Mucosa of rectum (tissue), 2 donors: Measurements from ENCODE around the gene NCR3LG1.

ENCODE experiments used
- H3K27ac ChIP-seq, 2 donors: one replicate each; pipeline ENCODE4 v1.7.0; 2013; ENCODE audit warnings: inconsistent platforms in 2 of 2, low read depth in 2 of 2, low read length in 2 of 2
- H3K27me3 ChIP-seq, 2 donors: one replicate each; pipeline ENCODE4 v1.7.0; 2013; ENCODE audit warnings: low read length in 2 of 2; ENCODE audit not compliant: control insufficient read depth in 2 of 2, insufficient read depth in 2 of 2
- H3K36me3 ChIP-seq, 2 donors: one replicate each; pipeline ENCODE4 v1.7.0; 2013; ENCODE audit warnings: low read length in 2 of 2; ENCODE audit not compliant: control insufficient read depth in 2 of 2, insufficient read depth in 2 of 2
- H3K4me1 ChIP-seq, 2 donors: one replicate each; pipeline ENCODE4 v1.7.0; 2013; ENCODE audit warnings: low read length in 2 of 2, mild to moderate bottlenecking in 1 of 2; ENCODE audit not compliant: control insufficient read depth in 2 of 2, insufficient read depth in 2 of 2
- H3K4me3 ChIP-seq, 2 donors: one replicate each; pipeline ENCODE4 v1.7.0; 2013; ENCODE audit warnings: low read length in 2 of 2
- H3K9ac ChIP-seq, 2 donors: one replicate each; pipeline ENCODE4 v1.7.0; 2013; ENCODE audit warnings: low read length in 2 of 2, low read depth in 1 of 2, mild to moderate bottlenecking in 1 of 2
- H3K9me3 ChIP-seq, 2 donors: one replicate each; pipeline ENCODE4 v1.7.0; 2013; ENCODE audit warnings: low read length in 2 of 2; ENCODE audit not compliant: control insufficient read depth in 2 of 2
- donor health status: healthy.
- donor health status: Normal muscosa, but diverticular disease.

The NCR3LG1 gene

GRCh38 chr11:17351510-17352176, at the start of gene NCR3LG1:
Gene NCR3LG1 (plus strand): TSS chr11:17351800. CDS start chr11:17351970, 170 bp downstream.
- Histone ChIP-seq H3K36me3 (no peaks in the 10 kb centered on the region), H3K4me1 (peaks cover 16 to 17% of the 10 kb centered on the region in 2 donors), H3K27me3 (no peaks in the 10 kb centered on the region), H3K27ac (peak within 1 kb of the TSS; percentile 89 to 90), H3K9me3 (no peaks in the 10 kb centered on the region), H3K4me3 (peak within 1 kb of the TSS; percentile 68 to 87), H3K9ac (peak within 1 kb of the TSS; percentile 63 to 76)

DNA sequence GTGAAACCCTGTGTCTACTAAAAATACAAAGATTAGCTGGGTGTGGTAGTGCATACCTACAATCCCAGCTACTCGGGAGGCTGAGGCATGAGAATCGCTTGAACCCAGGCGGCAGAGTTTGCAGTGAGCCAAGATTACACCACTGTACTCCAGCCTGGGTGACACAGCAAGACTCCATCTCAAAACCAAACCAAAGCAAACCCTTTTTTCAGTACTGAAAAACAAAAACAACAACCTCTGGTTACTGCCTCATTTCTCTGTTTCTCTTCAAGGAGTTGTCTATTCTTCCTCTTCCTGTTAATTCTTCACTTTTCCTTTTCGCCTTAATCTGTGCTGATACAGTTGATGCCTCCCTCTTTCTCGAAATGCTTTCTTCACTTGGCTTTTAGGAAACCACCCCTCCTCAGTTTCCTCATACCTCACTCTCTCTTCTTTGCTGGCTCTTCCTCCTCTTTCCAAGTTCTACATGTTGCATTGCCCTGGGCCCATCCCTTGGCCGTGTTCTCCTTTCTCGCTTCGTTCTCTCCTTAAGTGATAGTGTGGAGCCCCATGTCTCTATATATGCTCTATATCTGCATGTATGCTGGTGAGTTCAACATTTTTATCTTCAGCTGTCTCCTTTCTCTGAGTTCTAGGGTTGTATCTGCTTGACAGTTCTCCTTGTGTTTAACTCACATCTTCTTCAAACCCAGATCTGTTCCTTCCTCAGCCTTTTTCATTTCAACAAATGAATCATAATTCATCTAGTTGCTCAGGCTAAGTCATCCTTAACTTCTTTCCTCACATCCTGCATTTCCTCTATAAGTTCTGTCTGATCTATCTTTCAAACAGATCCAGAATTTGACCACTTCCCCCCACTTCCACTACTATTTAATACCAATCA, 38.0 kb upstream of the NCR3LG1 start:
- H3K9ac ChIP-seq: no peak overlapping the region
- peaks cover 4 to 11% of the 10 kb centered on the region in 2 donors for H3K36me3 ChIP-seq

DNA sequence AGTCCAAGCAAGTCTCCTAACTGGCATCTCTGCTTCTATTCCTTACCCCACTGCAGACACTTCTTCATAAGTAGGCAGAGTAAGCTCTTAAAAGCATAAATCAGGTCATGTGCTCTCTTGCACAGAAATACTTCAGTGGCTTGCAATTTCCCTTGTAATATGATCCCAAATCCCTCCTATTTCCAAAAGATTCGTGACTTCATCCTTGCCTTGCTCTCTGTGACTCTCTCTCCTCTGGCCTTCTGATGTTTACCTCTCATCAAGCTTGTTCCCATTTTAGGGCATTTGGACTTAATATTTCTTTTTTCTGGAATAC, 37.4 kb upstream of the NCR3LG1 start:
- H3K27ac ChIP-seq: no peak overlapping the region
- peaks cover 4 to 11% of the 10 kb centered on the region in 2 donors for H3K36me3 ChIP-seq
- no peaks in the 10 kb centered on the region for H3K9me3 ChIP-seq
- no peak overlapping the region for H3K4me3 ChIP-seq
- no peaks in the 10 kb centered on the region for H3K27me3 ChIP-seq
- no peaks in the 10 kb centered on the region for H3K4me1 ChIP-seq
- no peak overlapping the region for H3K9ac ChIP-seq

More for the DNA sequence above, 38.0 kb upstream of the NCR3LG1 start:
- no peak overlapping the region for H3K4me3 ChIP-seq
- H3K27me3 ChIP-seq: no peaks in the 10 kb centered on the region
- no peaks in the 10 kb centered on the region for H3K4me1 ChIP-seq
- no peaks in the 10 kb centered on the region for H3K9me3 ChIP-seq
- H3K27ac ChIP-seq: no peak overlapping the region

- no peak overlapping the region for H3K9ac ChIP-seq
- no peaks in the 10 kb centered on the region for H3K4me1 ChIP-seq
- no peak overlapping the region for H3K27ac ChIP-seq
- H3K4me3 ChIP-seq: no peak overlapping the region
- H3K36me3 ChIP-seq: peaks cover 4 to 11% of the 10 kb centered on the region in 2 donors
- no peaks in the 10 kb centered on the region for H3K9me3 ChIP-seq
- no peaks in the 10 kb centered on the region for H3K27me3 ChIP-seq
These were observed 36.6 kb upstream of the NCR3LG1 start for GRCh38 chr11:17314904-17315426.

GRCh38 chr11:17328871-17329494, 22.6 kb upstream of the NCR3LG1 start:
- Histone ChIP-seq H3K9ac (no peak overlapping the region), H3K4me3 (no peak overlapping the region), H3K36me3 (peaks cover 0 to 7% of the 10 kb centered on the region in 2 donors), H3K27me3 (no peaks in the 10 kb centered on the region), H3K27ac (no peak overlapping the region), H3K9me3 (no peaks in the 10 kb centered on the region), H3K4me1 (no peaks in the 10 kb centered on the region)

DNA sequence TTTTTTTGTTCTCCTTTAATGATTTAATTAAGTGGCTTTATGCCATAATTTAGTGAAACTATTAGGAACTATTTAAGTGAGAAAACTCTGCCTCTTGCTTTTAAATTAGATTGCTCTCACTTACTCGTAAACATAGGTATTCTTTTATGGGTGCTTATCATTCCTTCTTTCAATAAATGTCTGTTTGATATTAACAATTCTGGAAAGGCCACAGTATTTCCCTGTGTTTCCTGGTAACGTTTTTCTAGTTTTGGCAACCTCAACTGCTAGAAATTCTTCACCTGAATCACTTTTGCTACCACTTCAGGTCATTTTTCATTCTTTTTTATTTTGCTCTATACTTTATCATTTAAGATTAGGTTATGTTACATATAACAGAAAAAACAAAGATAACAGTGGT, 19.9 kb upstream of the NCR3LG1 start:
- no peaks in the 10 kb centered on the region for H3K9me3 ChIP-seq
- no peak overlapping the region for H3K27ac ChIP-seq
- H3K4me1 ChIP-seq: no peaks in the 10 kb centered on the region
- no peaks in the 10 kb centered on the region for H3K27me3 ChIP-seq
- H3K4me3 ChIP-seq: no peak overlapping the region
- no peak overlapping the region for H3K9ac ChIP-seq
- H3K36me3 ChIP-seq: peaks cover 0 to 7% of the 10 kb centered on the region in 2 donors

DNA sequence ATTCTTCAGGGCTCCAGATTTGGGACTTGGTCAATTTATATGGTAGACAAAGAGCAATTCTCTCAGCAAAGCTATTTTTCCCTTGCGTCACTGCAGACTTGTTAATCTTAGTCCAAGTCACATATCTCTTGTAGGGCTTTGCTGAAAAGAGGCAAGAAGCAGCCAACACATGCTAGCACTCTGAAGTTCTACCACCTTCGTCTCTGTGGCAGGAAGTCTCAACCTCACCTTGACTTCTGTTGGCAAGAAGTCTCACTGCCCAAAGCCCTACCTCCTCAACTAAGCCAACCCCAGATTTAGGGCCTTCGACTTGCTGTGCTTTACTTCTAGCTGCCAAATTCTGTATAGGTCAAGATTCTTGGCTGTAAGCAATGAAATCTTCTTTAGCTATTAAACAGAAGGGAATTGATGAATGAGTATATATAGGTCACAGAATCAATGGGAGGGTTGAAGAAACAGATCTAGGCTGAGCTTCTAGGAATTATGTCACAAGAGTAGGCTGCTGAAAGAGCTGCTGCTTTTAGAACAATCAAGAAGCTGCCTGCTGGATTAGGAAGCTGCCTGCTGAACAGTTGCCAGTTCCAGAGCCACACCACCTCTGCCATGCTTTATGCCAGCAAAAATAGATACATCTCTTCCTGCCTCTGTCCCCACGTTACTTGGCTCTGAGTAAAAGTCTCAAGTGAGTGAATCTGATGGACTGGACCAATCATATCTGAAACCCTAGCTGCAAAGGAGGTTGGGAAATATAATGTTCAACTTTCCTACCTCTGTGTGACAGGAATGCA, 17.6 kb upstream of the NCR3LG1 start:
- H3K9ac ChIP-seq: no peak overlapping the region
- H3K9me3 ChIP-seq: no peaks in the 10 kb centered on the region
- no peaks in the 10 kb centered on the region for H3K27me3 ChIP-seq
- H3K4me3 ChIP-seq: no peak overlapping the region
- H3K36me3 ChIP-seq: peaks cover 0 to 5% of the 10 kb centered on the region in 2 donors
- H3K4me1 ChIP-seq: no peaks in the 10 kb centered on the region
- H3K27ac ChIP-seq: no peak overlapping the region

DNA sequence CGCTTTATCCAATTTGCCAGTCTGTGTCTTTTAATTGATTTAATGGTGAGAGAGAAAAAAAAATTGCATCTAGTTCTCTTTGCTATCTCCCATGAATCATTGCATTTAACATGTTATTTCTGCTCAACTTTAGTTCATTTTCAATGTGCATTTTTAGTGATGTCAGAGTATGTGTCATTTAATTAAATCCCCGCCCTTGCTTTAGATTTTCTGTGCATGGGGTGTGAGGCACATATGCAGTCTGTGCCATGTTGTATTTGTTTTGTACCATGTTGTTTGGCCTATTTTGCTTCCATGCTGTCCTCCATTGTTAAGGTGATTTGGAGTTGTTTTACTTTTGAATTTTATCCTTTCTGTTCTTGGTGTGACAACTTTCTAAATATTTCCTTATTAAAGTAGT, 8.3 kb upstream of the NCR3LG1 start:
- Histone ChIP-seq H3K4me3 (no peak overlapping the region), H3K9ac (no peak overlapping the region), H3K9me3 (no peaks in the 10 kb centered on the region), H3K36me3 (no peaks in the 10 kb centered on the region), H3K4me1 (no peaks in the 10 kb centered on the region), H3K27ac (no peak overlapping the region), H3K27me3 (no peaks in the 10 kb centered on the region)

DNA sequence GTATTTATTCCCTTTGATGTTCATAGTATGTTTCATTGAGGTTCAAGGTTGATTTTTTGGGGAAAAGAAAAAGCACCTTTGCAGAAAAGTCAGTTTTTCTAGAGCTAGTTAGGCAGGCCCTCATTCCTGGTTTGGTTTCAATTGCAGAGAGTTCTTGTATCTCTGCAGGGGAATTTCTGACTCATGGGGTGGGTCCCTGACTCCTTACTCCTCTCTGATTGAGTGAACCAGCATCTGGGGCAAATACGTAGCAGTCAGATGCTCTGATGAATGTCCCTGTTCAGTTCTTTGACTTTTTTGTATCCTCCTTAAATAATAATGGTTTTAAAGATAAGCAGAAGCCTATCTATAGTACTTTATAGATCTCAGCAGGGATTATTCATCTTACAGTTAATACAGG, 7.7 kb upstream of the NCR3LG1 start:
- no peaks in the 10 kb centered on the region for H3K27me3 ChIP-seq
- H3K9ac ChIP-seq: no peak overlapping the region
- H3K4me1 ChIP-seq: no peaks in the 10 kb centered on the region
- no peak overlapping the region for H3K27ac ChIP-seq
- H3K4me3 ChIP-seq: no peak overlapping the region
- no peaks in the 10 kb centered on the region for H3K36me3 ChIP-seq
- H3K9me3 ChIP-seq: no peaks in the 10 kb centered on the region
